Tibial nerve (tissue), 4 donors: ENCODE results near the gene PIP5K1B.

Experiments
- EP300 ChIP-seq, 2 donors: sonication (generic); formaldehyde crosslinking; IDR thresholded peaks; one replicate each; pipeline ENCODE4 v1.6.1; 2017; ENCODE audit warnings: antibody characterized with exemption in 2 of 2, mild to moderate bottlenecking in 1 of 2
- POLR2A ChIP-seq, 2 donors: fragments of 450-650 bp; IDR thresholded peaks; one replicate each; pipeline ENCODE4 v1.6.1; 2017; ENCODE audit warnings: antibody characterized with exemption in 2 of 2, mild to moderate bottlenecking in 2 of 2, moderate library complexity in 2 of 2
- TF ChIP-seq, protein P1 (sequence below), 5 experiments: fragments of 200-600 bp in 3 of 5; fragments of 450-650 bp in 2 of 5; sonication (generic) in 3 of 5; IDR thresholded peaks; one replicate each; pipeline ENCODE4 v1.5.1; 2016 to 2019; ENCODE audit warnings: antibody characterized with exemption in 5 of 5, mild to moderate bottlenecking in 3 of 5, moderate library complexity in 2 of 5

GRCh38 chr9:68804911-68805889, 100.2 kb downstream of the PIP5K1B start:
- TF ChIP-seq, protein P1, sequence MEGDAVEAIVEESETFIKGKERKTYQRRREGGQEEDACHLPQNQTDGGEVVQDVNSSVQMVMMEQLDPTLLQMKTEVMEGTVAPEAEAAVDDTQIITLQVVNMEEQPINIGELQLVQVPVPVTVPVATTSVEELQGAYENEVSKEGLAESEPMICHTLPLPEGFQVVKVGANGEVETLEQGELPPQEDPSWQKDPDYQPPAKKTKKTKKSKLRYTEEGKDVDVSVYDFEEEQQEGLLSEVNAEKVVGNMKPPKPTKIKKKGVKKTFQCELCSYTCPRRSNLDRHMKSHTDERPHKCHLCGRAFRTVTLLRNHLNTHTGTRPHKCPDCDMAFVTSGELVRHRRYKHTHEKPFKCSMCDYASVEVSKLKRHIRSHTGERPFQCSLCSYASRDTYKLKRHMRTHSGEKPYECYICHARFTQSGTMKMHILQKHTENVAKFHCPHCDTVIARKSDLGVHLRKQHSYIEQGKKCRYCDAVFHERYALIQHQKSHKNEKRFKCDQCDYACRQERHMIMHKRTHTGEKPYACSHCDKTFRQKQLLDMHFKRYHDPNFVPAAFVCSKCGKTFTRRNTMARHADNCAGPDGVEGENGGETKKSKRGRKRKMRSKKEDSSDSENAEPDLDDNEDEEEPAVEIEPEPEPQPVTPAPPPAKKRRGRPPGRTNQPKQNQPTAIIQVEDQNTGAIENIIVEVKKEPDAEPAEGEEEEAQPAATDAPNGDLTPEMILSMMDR (IDR thresholded peaks at IDR 0.05), result no peak
- TF ChIP-seq EP300 (IDR thresholded peaks at IDR 0.05) (no peak), POLR2A (IDR thresholded peaks at IDR 0.05) (no peak)
